HG03575 (cell line): ENCODE results near the gene ILRUN.
"Not testable (repeated sequence)": the region's sequence is repeated elsewhere in the genome, so short reads cannot be mapped to it uniquely, and the experiment has no call there.

Source experiments
- ATAC-seq: cut with Tn5 transposase; IDR thresholded peaks from one replicate; pipeline ENCODE4 v1.9.1; 2021; ENCODE audit not compliant: unreplicated experiment, insufficient number of reproducible peaks, low FRiP score; ENCODE audit errors: extremely low read depth

ILRUN gene

GRCh38 chr6:34671801-34672656 is 24.5 kb downstream of the ILRUN start:
- ATAC-seq = peak; percentile 49

- ATAC-seq = no peak
Measured at GRCh38 chr6:34671367-34671766, 25.2 kb downstream of the ILRUN start.

GRCh38 chr6:34668799-34669198 is 27.8 kb downstream of the ILRUN start:
- ATAC-seq = not testable (repeated sequence)

GRCh38 chr6:34667481-34668238 is 28.9 kb downstream of the ILRUN start:
- ATAC-seq = no peak

GRCh38 chr6:34665019-34665418 is 31.5 kb downstream of the ILRUN start:
- ATAC-seq = no peak

- no peak for ATAC-seq
Measured at GRCh38 chr6:34664256-34664971, 32.2 kb downstream of the ILRUN start.

- ATAC-seq = no peak
Measured at GRCh38 chr6:34663831-34664255, 32.7 kb downstream of the ILRUN start.

- ATAC-seq = no peak
Measured at GRCh38 chr6:34663371-34663770, 33.2 kb downstream of the ILRUN start.

GRCh38 chr6:34661357-34661756 is 35.2 kb downstream of the ILRUN start:
- no peak for ATAC-seq

- ATAC-seq = no peak
Measured at GRCh38 chr6:34658605-34659265, 37.8 kb downstream of the ILRUN start.

GRCh38 chr6:34657979-34658480 is 38.5 kb downstream of the ILRUN start:
- not testable (repeated sequence) for ATAC-seq

- no peak for ATAC-seq
Measured at GRCh38 chr6:34657307-34657978, 39.1 kb downstream of the ILRUN start.

- ATAC-seq = no peak
Measured at GRCh38 chr6:34657037-34657306, 39.6 kb downstream of the ILRUN start.

- peak; percentile 42 for ATAC-seq
Measured at GRCh38 chr6:34656378-34657036, 40.1 kb downstream of the ILRUN start.

GRCh38 chr6:34655876-34656377 is 40.6 kb downstream of the ILRUN start:
- not testable (repeated sequence) for ATAC-seq

GRCh38 chr6:34654061-34654710 is 42.4 kb downstream of the ILRUN start:
- no peak for ATAC-seq

- ATAC-seq = no peak
Measured at GRCh38 chr6:34652263-34652662, 44.3 kb downstream of the ILRUN start.
